Measurements from ENCODE around the gene EXO1.

Gene EXO1

GRCh38 chr1:241894016-241894415, 46.0 kb downstream of the EXO1 start:
- no peak for DNase-seq (ENCODE audit: low read depth)

GRCh38 chr1:241895013-241895412, 47.0 kb downstream of the EXO1 start:
- no peak for DNase-seq (ENCODE audit: low read depth)

- DNase-seq (ENCODE audit: low read depth), result no peak
These were observed 48.6 kb downstream of the EXO1 start for GRCh38 chr1:241896670-241896962.

GRCh38 chr1:241899210-241899609, 51.2 kb downstream of the EXO1 start:
- no peak for DNase-seq (ENCODE audit: low read depth)

GRCh38 chr1:241900381-241900780, 52.4 kb downstream of the EXO1 start:
- no peak for DNase-seq (ENCODE audit: low read depth)

GRCh38 chr1:241902391-241903065, 54.5 kb downstream of the EXO1 start:
- DNase-seq (ENCODE audit: low read depth), result no peak

- no peak for DNase-seq (ENCODE audit: low read depth)
These were observed 68.2 kb downstream of the EXO1 start for GRCh38 chr1:241916196-241916595.

- DNase-seq (ENCODE audit: low read depth), result no peak
These were observed 69.5 kb downstream of the EXO1 start for GRCh38 chr1:241917487-241917886.

- peak; percentile 40 for DNase-seq (ENCODE audit: low read depth)
These were observed 70.9 kb downstream of the EXO1 start for GRCh38 chr1:241918879-241919278.

- DNase-seq (ENCODE audit: low read depth), result no peak
These were observed 76.2 kb downstream of the EXO1 start for GRCh38 chr1:241924080-241924808.

GRCh38 chr1:241926141-241926540, 78.1 kb downstream of the EXO1 start:
- no peak for DNase-seq (ENCODE audit: low read depth)

GRCh38 chr1:241927321-241927720, 79.3 kb downstream of the EXO1 start:
- no peak for DNase-seq (ENCODE audit: low read depth)

GRCh38 chr1:241932845-241933244, 84.8 kb downstream of the EXO1 start:
- DNase-seq (ENCODE audit: low read depth), result no peak

GRCh38 chr1:241934201-241934848, 86.3 kb downstream of the EXO1 start:
- DNase-seq (ENCODE audit: low read depth), result no peak

- no peak for DNase-seq (ENCODE audit: low read depth)
These were observed 86.9 kb downstream of the EXO1 start for GRCh38 chr1:241934866-241935265.
